H9 (cell line): ENCODE results near the gene ARL4D. TPM values are rescaled to one million over a fixed set of nuclear protein-coding genes. Genes with fewer than 3 reads are reported as not detected.

Source experiments
- DNase-seq: peaks from one replicate; pipeline ENCODE4 v3.0.0-alpha.2; 2017
- H2AFZ ChIP-seq: one replicate; pipeline ENCODE4 v1.6.1; 2013; ENCODE audit warnings: mild to moderate bottlenecking, low read length, control low read depth, moderate library complexity
- H2AK5ac ChIP-seq: 2 replicates; pipeline ENCODE4 v1.6.1; 2013; ENCODE audit warnings: low read length, control low read depth, mixed read lengths; ENCODE audit not compliant: insufficient read length
- H2BK120ac ChIP-seq: one replicate; pipeline ENCODE4 v1.6.1; 2013; ENCODE audit warnings: low read depth, mild to moderate bottlenecking, low read length, control low read depth, inconsistent platforms; ENCODE audit not compliant: poor library complexity, severe bottlenecking
- H2BK12ac ChIP-seq: 2 replicates; pipeline ENCODE4 v1.6.1; 2013; ENCODE audit warnings: low read length, control low read depth, mixed read lengths, low read depth; ENCODE audit not compliant: insufficient read length
- H2BK15ac ChIP-seq: 2 replicates; pipeline ENCODE4 v1.6.1; 2013; ENCODE audit warnings: low read depth, low read length, control low read depth
- H2BK20ac ChIP-seq: one replicate; pipeline ENCODE4 v1.6.1; 2013; ENCODE audit warnings: low read depth, mild to moderate bottlenecking, low read length, control low read depth, inconsistent platforms; ENCODE audit not compliant: poor library complexity, severe bottlenecking
- H2BK5ac ChIP-seq: 2 replicates; pipeline ENCODE4 v1.6.1; 2013; ENCODE audit warnings: low read length, control low read depth, mixed read lengths; ENCODE audit not compliant: insufficient read length
- H3K14ac ChIP-seq: 2 replicates; pipeline ENCODE4 v1.6.1; 2013; ENCODE audit warnings: low read length, control low read depth; ENCODE audit not compliant: insufficient read depth
- H3K18ac ChIP-seq: 2 replicates; pipeline ENCODE4 v1.6.1; 2013; ENCODE audit warnings: low read depth, mild to moderate bottlenecking, mixed read lengths, low read length, control low read depth; ENCODE audit not compliant: insufficient read length
- H3K23ac ChIP-seq: 2 replicates; pipeline ENCODE4 v1.6.1; 2013; ENCODE audit warnings: low read length, control low read depth, mixed read lengths, low read depth; ENCODE audit not compliant: insufficient read length
- H3K23me2 ChIP-seq: 2 replicates; pipeline ENCODE4 v1.6.1; 2013; ENCODE audit warnings: low read depth, mild to moderate bottlenecking, mixed read lengths, low read length, control low read depth; ENCODE audit not compliant: insufficient read length, poor library complexity, severe bottlenecking
- H3K27ac ChIP-seq: 2 replicates; pipeline ENCODE4 v1.5.1; 2013; ENCODE audit warnings: low read length, control low read depth, mixed read lengths, low read depth; ENCODE audit not compliant: insufficient read length
- H3K27me3 ChIP-seq: 2 replicates; pipeline ENCODE4 v1.6.1; 2013; ENCODE audit warnings: low read length, control low read depth, inconsistent platforms; ENCODE audit not compliant: insufficient read depth
- H3K4ac ChIP-seq: 2 replicates; pipeline ENCODE4 v1.6.1; 2013; ENCODE audit warnings: low read depth, mild to moderate bottlenecking, control low read depth, inconsistent platforms, low read length, moderate library complexity
- H3K4me1 ChIP-seq: 2 replicates; pipeline ENCODE4 v1.6.1; 2013; ENCODE audit warnings: low read length, control low read depth, inconsistent platforms; ENCODE audit not compliant: insufficient read depth
- H3K4me2 ChIP-seq: 2 replicates; pipeline ENCODE4 v1.6.1; 2013; ENCODE audit warnings: low read length, control low read depth, mixed read lengths; ENCODE audit not compliant: insufficient read length, insufficient read depth
- H3K56ac ChIP-seq: 2 replicates; pipeline ENCODE4 v1.6.1; 2013; ENCODE audit warnings: low read depth, mild to moderate bottlenecking, mixed read lengths, low read length, control low read depth; ENCODE audit not compliant: insufficient read length
- H3K79me1 ChIP-seq: 2 replicates; pipeline ENCODE4 v1.6.1; 2013; ENCODE audit warnings: low read depth, mild to moderate bottlenecking, moderate library complexity, low read length, control low read depth, inconsistent platforms; ENCODE audit not compliant: insufficient read depth, poor library complexity, severe bottlenecking
- H3K79me2 ChIP-seq: 2 replicates; pipeline ENCODE4 v1.6.1; 2013; ENCODE audit warnings: low read length, control low read depth, inconsistent platforms; ENCODE audit not compliant: insufficient read depth
- H3K9ac ChIP-seq: 2 replicates; pipeline ENCODE4 v1.6.1; 2013; ENCODE audit warnings: low read length, control low read depth, mixed read lengths; ENCODE audit not compliant: insufficient read length; ENCODE audit errors: extremely low read depth
- H3K9me3 ChIP-seq: one replicate; pipeline ENCODE4 v1.6.1; 2013; ENCODE audit warnings: low read depth, low read length, inconsistent platforms; ENCODE audit not compliant: control insufficient read depth
- H3T11ph ChIP-seq: one replicate; pipeline ENCODE4 v1.6.1; 2013; ENCODE audit warnings: mild to moderate bottlenecking, low read length, control low read depth, inconsistent platforms
- H4K20me1 ChIP-seq: one replicate; pipeline ENCODE4 v1.6.1; 2013; ENCODE audit not compliant: control insufficient read depth, insufficient read length, insufficient read depth
- H4K5ac ChIP-seq: 2 replicates; pipeline ENCODE4 v1.6.1; 2013; ENCODE audit warnings: low read depth, mild to moderate bottlenecking, mixed read lengths, low read length, control low read depth; ENCODE audit not compliant: insufficient read length
- H4K8ac ChIP-seq: replicated peaks from 2 replicates; pipeline ENCODE4 v1.6.1; 2013; ENCODE audit warnings: low read length, control low read depth, mixed read lengths, low read depth; ENCODE audit not compliant: insufficient read length
- H4K91ac ChIP-seq: 2 replicates; pipeline ENCODE4 v1.6.1; 2013; ENCODE audit warnings: low read depth, mild to moderate bottlenecking, moderate library complexity, mixed read lengths, low read length, control low read depth; ENCODE audit not compliant: insufficient read length
- H3K27ac Mint-ChIP-seq, 3 experiments: 2 replicates in 2 of 3; 3 replicates in 1 of 3; pipeline ENCODE4 v1.8.0; 2020 to 2021; ENCODE audit warnings: mixed read lengths in 3 of 3, mild to moderate bottlenecking in 1 of 3, moderate library complexity in 1 of 3
- H3K27me3 Mint-ChIP-seq: 2 replicates; pipeline ENCODE4 v1.8.0; 2021; ENCODE audit warnings: low read depth, mild to moderate bottlenecking, moderate library complexity, mixed read lengths
- H3K36me3 Mint-ChIP-seq, 3 experiments: 2 replicates in 2 of 3; 3 replicates in 1 of 3; pipeline ENCODE4 v1.8.0; 2020 to 2021; ENCODE audit warnings: low read depth in 3 of 3, mixed read lengths in 3 of 3; ENCODE audit not compliant: insufficient read depth in 1 of 3
- H3K4me1 Mint-ChIP-seq, 2 experiments: 2 replicates each; pipeline ENCODE4 v1.8.0; 2020; ENCODE audit warnings: mixed read lengths in 2 of 2
- H3K4me3 Mint-ChIP-seq, 2 experiments: 2 replicates in 1 of 2; 3 replicates in 1 of 2; pipeline ENCODE4 v1.8.0; 2020 to 2021; ENCODE audit warnings: mild to moderate bottlenecking in 2 of 2, mixed read lengths in 2 of 2, moderate library complexity in 1 of 2
- H3K9me3 Mint-ChIP-seq, 2 experiments: 2 replicates in 1 of 2; 3 replicates in 1 of 2; pipeline ENCODE4 v1.8.0; 2020; ENCODE audit warnings: mild to moderate bottlenecking in 2 of 2, mixed read lengths in 2 of 2, moderate library complexity in 1 of 2
- CTCF ChIP-seq: fragments of 200-600 bp; sonication (generic); conservative IDR thresholded peaks from 3 replicates; pipeline ENCODE4 v1.8.0; 2021; ENCODE audit warnings: antibody characterized with exemption, mild to moderate bottlenecking
- WGBS: extraction: QIAGEN DNeasy Blood & Tissue Kit; methylation state at CpG from one replicate; pipeline ENCODE4 v1.1.7; 2013; ENCODE audit warnings: missing lambda C conversion rate, low lambda C conversion rate, mixed read lengths; ENCODE audit not compliant: insufficient read length; ENCODE audit errors: extremely low coverage; 5-methylcytosine and 5-hydroxymethylcytosine counted together
- total RNA-seq: library from RNA; stranded (reverse); gene quantifications from 2 replicates; pipeline ENCODE4 v1.2.1, GENCODE V29; 2021

Gene ARL4D
- total RNA-seq, 1 experiment from 2014 or later: 6.2 TPM

DNA sequence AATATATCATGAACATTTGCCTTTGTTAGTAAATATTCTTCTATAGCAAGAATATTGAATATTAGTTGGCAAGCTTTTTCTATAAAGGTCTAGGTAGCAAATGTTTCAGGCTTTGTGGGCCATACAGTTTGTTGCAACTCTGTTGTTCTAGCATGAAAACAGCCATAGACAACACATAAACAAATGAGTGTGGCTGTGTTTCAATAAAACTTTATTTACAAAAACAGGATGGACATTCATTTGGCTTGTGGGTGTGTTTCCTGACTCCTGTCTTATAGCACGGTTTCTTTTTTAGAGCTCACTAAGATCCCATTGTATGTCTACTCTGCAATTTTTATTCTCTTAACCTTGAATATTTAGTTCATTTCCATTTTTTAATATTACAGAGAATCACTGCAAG, 39.0 kb downstream of the ARL4D start:
- H3K27ac ChIP-seq: no peak overlapping the region
- H2AFZ ChIP-seq: no peak overlapping the region
- Mint-ChIP-seq H3K27ac (no peak overlapping the region), H3K27me3 (peaks cover 3% of the 10 kb centered on the region; the same call in 1 of the 2 replicates), H3K36me3 (no peaks in the 10 kb centered on the region), H3K4me3 (no peak overlapping the region), H3K4me1 (peaks cover 9 to 11% of the 10 kb centered on the region in 2 experiments), H3K9me3 (no peaks in the 10 kb centered on the region)
- H4K8ac ChIP-seq: no peak overlapping the region
- H3K23ac ChIP-seq: no peak overlapping the region
- H4K91ac ChIP-seq: no peak overlapping the region
- H3K9me3 ChIP-seq: no peaks in the 10 kb centered on the region
- H2BK15ac ChIP-seq: no peak overlapping the region
- DNase-seq: no peak
- H2BK5ac ChIP-seq: no peak overlapping the region
- H3K27me3 ChIP-seq: no peaks in the 10 kb centered on the region
- no peak overlapping the region for H3K9ac ChIP-seq
- H3K79me1 ChIP-seq: no peaks in the 10 kb centered on the region
- H2BK12ac ChIP-seq: no peak overlapping the region
- no CpG with 5 or more reads among the region's 1 CpG for whole genome bisulfite sequencing
- no peak overlapping the region for H3K4me2 ChIP-seq
- H2AK5ac ChIP-seq: no peak overlapping the region
- H3K56ac ChIP-seq: no peak overlapping the region
- no peaks in the 10 kb centered on the region for H3K23me2 ChIP-seq
- H4K5ac ChIP-seq: no peak overlapping the region
- no peak overlapping the region for H3T11ph ChIP-seq
- H2BK20ac ChIP-seq: no peak overlapping the region
- no peak overlapping the region for H3K14ac ChIP-seq
- peaks cover 2% of the 10 kb centered on the region; the same call in 1 of the 2 replicates for H3K4me1 ChIP-seq
- H3K79me2 ChIP-seq: no peaks in the 10 kb centered on the region
- no peak overlapping the region for H3K4ac ChIP-seq
- no peak overlapping the region for H3K18ac ChIP-seq
- no peak overlapping the region for H2BK120ac ChIP-seq
- TF ChIP-seq CTCF: no peak
- H4K20me1 ChIP-seq: no peaks in the 10 kb centered on the region
